Breast epithelium (tissue), 4 donors: ENCODE results near the gene FYB2. TPM values are rescaled to one million over a fixed set of nuclear protein-coding genes. Genes with fewer than 3 reads are reported as not detected.

Source experiments
- DNase-seq, 2 donors: peaks; one replicate each; pipeline ENCODE4 v3.0.0-alpha.2; 2019; ENCODE audit warnings: low spot score in 2 of 2
- H3K27ac ChIP-seq, 2 donors: fragments of 200-600 bp; sonication (generic) in 1 of 2; one replicate each; pipeline ENCODE4 v1.5.1; 2016 to 2019; ENCODE audit warnings: mild to moderate bottlenecking in 1 of 2
- H3K27me3 ChIP-seq, 2 donors: fragments of 200-600 bp; sonication (generic) in 1 of 2; one replicate each; pipeline versions ENCODE4 v1.5.1 to v1.6.0; 2017 to 2019; ENCODE audit warnings: control low read depth in 1 of 2, mild to moderate bottlenecking in 1 of 2
- H3K36me3 ChIP-seq: fragments of 200-600 bp; one replicate; pipeline ENCODE4 v1.5.1; 2019
- H3K4me1 ChIP-seq, 2 donors: fragments of 200-600 bp; sonication (generic); one replicate each; pipeline ENCODE4 v1.5.1; 2016 to 2019; ENCODE audit warnings: control low read depth in 1 of 2
- H3K4me3 ChIP-seq, 3 donors: fragments of 200-600 bp; sonication (generic); 1 replicate in 2 of 3; 2 replicates in 1 of 3; pipeline ENCODE4 v1.5.1; 2016 to 2019; ENCODE audit warnings: mild to moderate bottlenecking in 3 of 3, moderate library complexity in 2 of 3
- H3K9me3 ChIP-seq, 2 donors: fragments of 200-600 bp; sonication (generic) in 1 of 2; one replicate each; pipeline ENCODE4 v1.5.1; 2016 to 2019; ENCODE audit warnings: control low read depth in 1 of 2
- CTCF ChIP-seq, 3 donors: fragments of 450-650 bp; IDR thresholded peaks; one replicate each; pipeline ENCODE4 v1.5.1; 2016 to 2017; ENCODE audit warnings: antibody characterized with exemption in 3 of 3, mild to moderate bottlenecking in 3 of 3, moderate library complexity in 3 of 3
- POLR2A ChIP-seq: fragments of 450-650 bp; IDR thresholded peaks from one replicate; pipeline ENCODE4 v1.6.1; 2016; ENCODE audit warnings: antibody characterized with exemption, mild to moderate bottlenecking, moderate library complexity
- POLR2AphosphoS5 ChIP-seq, 3 donors: sonication (generic); formaldehyde crosslinking; IDR thresholded peaks; one replicate each; pipeline ENCODE4 v1.6.1; 2017; ENCODE audit warnings: antibody characterized with exemption in 3 of 3
- intact Hi-C: fragments of 100-400 bp; cut with DNase I; formaldehyde crosslinking; loops from one replicate; pipeline ENCODE4 v1.15.1; 2023; ENCODE audit warnings: low total_unique reads
- total RNA-seq, 3 donors: library from RNA; depleted of rRNA; stranded (reverse); fragments of >200 nt; gene quantifications; one replicate each; pipeline ENCODE4 v1.1.0, GENCODE V29; 2016

FYB2 gene
- total RNA-seq, 3 donors from 2014 or later, result 11.3 to 22.9 TPM; not detected in 1

GRCh38 chr1:56799605-56800400 lies 19.4 kb downstream of the FYB2 start:
- no peak overlapping the region for H3K4me3 ChIP-seq
- no peaks in the 10 kb centered on the region for H3K9me3 ChIP-seq
- no peak for TF ChIP-seq CTCF (IDR thresholded peaks at IDR 0.05)
- no peak for TF ChIP-seq POLR2A
- TF ChIP-seq POLR2AphosphoS5 (IDR thresholded peaks at IDR 0.05), result no peak
- no peaks in the 10 kb centered on the region for H3K4me1 ChIP-seq
- no peaks in the 10 kb centered on the region for H3K36me3 ChIP-seq
- DNase-seq, result no peak
- H3K27ac ChIP-seq, result no peak overlapping the region
- intact Hi-C loops, result loop anchor here (5.0 kb wide), 1 partner anchor 62 kb away; no protein-coding TSS in a partner anchor
- H3K27me3 ChIP-seq, result no peaks in the 10 kb centered on the region

GRCh38 chr1:56798053-56798471 lies 21.1 kb downstream of the FYB2 start:
- TF ChIP-seq CTCF (IDR thresholded peaks at IDR 0.05), result no peak
- no peak for TF ChIP-seq POLR2A
- no peak for TF ChIP-seq POLR2AphosphoS5 (IDR thresholded peaks at IDR 0.05)
- no peaks in the 10 kb centered on the region for H3K4me1 ChIP-seq
- H3K36me3 ChIP-seq, result no peaks in the 10 kb centered on the region
- H3K9me3 ChIP-seq, result no peaks in the 10 kb centered on the region
- H3K4me3 ChIP-seq, result no peak overlapping the region
- intact Hi-C loops, result no loop called here
- no peaks in the 10 kb centered on the region for H3K27me3 ChIP-seq
- no peak overlapping the region for H3K27ac ChIP-seq
- DNase-seq, result no peak

- Histone ChIP-seq H3K4me1 (no peaks in the 10 kb centered on the region), H3K9me3 (no peaks in the 10 kb centered on the region), H3K36me3 (no peaks in the 10 kb centered on the region), H3K27ac (no peak overlapping the region), H3K27me3 (no peaks in the 10 kb centered on the region), H3K4me3 (no peak overlapping the region)
- TF ChIP-seq CTCF (IDR thresholded peaks at IDR 0.05) (no peak), POLR2AphosphoS5 (IDR thresholded peaks at IDR 0.05) (no peak), POLR2A (no peak)
- intact Hi-C loops, result no loop called here
- DNase-seq, result peak in 1 of 2 donors; percentile 62
Measured at GRCh38 chr1:56797065-56797685, 22.0 kb downstream of the FYB2 start.

- Histone ChIP-seq H3K36me3 (no peaks in the 10 kb centered on the region), H3K27me3 (no peaks in the 10 kb centered on the region), H3K27ac (no peak overlapping the region), H3K9me3 (no peaks in the 10 kb centered on the region), H3K4me3 (no peak overlapping the region), H3K4me1 (no peaks in the 10 kb centered on the region)
- no peak for DNase-seq
- TF ChIP-seq POLR2AphosphoS5 (IDR thresholded peaks at IDR 0.05) (no peak), POLR2A (no peak), CTCF (IDR thresholded peaks at IDR 0.05) (no peak)
- intact Hi-C loops, result no loop called here
Measured at GRCh38 chr1:56795870-56796269, 23.3 kb downstream of the FYB2 start.

- Histone ChIP-seq H3K4me3 (no peak overlapping the region), H3K27ac (no peak overlapping the region), H3K27me3 (no peaks in the 10 kb centered on the region), H3K4me1 (no peaks in the 10 kb centered on the region), H3K9me3 (no peaks in the 10 kb centered on the region), H3K36me3 (no peaks in the 10 kb centered on the region)
- DNase-seq, result no peak
- TF ChIP-seq POLR2A (no peak), POLR2AphosphoS5 (IDR thresholded peaks at IDR 0.05) (no peak), CTCF (IDR thresholded peaks at IDR 0.05) (no peak)
- intact Hi-C loops, result no loop called here
Measured at GRCh38 chr1:56790036-56790435, 29.2 kb downstream of the FYB2 start.
